RPMI8226 (cell line): ENCODE data around the gene CDK6.

Experiments
- DNase-seq: peaks from one replicate; pipeline ENCODE4 v3.0.0-alpha.2; 2015

The CDK6 gene

DNA sequence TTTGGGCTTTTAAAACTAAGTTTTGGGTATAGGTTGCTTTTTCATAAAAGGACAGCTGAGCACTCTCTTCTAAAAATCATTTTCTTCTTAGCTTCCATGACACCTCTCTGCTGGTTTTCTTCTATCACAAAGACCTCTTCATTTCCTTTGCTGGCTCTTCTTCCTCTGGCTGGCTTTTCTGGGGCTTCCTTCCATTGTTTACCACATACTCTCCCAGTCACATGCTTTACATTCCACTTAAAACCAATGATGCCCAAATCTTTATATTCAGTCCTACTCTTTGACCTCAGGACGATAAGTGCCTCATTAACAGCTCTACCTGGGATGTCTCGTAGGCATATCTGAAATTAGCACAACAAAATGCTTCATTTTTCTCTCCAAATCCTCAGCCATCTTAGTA lies 273.0 kb downstream of the CDK6 start:
- DNase-seq, result no peak

DNA sequence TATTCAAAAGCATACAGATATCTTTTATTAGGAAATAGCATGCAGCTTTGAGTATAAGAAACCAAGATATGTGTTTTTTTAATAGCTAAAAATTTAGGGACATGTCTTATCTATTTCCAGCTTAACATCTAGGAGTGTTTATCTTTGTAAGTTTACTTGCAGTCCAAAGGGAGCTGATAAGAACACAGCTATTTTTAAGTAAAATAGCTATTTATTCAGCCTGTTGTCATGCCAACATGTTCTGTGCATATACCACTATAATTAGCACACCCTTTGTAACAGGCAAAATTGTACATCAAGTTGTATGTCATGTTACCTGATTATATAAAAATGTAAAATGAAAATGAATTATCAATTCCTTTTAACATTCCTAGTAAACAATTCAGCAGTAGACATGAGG lies 275.8 kb downstream of the CDK6 start:
- no peak for DNase-seq

DNA sequence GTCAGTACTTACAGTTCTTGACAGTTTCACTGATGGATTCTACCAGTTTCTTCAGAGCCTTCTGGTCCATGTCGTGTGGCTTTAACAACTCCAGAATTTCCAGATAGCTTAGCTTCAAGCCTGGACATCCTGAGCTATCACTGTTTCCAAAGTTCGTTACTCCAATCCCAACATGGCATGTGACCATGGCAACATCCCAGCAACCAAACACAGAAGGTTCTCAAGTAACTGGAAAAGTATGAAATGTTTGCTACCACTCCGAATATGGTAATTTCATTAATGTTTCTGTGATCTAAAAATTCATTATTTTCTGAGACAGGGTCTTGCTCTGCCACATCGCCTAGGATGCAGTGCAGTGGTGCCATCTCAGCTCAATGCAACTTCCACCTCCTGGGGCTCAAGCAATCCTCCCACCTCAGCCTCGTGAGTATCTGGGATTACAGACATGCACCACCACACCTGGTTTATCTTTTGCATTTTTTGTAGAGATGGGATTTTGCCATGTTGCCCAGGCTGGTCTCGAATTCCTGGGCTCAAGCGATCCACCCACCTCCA lies 278.5 kb downstream of the CDK6 start:
- no peak for DNase-seq

- DNase-seq, result no peak
Observed at GRCh38 chr7:92557249-92557648, 279.1 kb downstream of the CDK6 start.
